Stimulated activated CD8-positive, alpha-beta memory T cell treated with anti-CD3 and anti-CD28 coated beads, Interleukin-7, amount 100 ng/mL, for 48 hours (primary cell): ENCODE results near the gene BATF3.

Experiments
- DNase-seq, 2 donors: peaks; one replicate each; pipeline ENCODE4 v3.0.0-alpha.2; 2020; ENCODE audit warnings: low read depth in 1 of 2; ENCODE audit errors: extremely low read depth in 1 of 2

Gene BATF3

GRCh38 chr1:212638492-212639151 is 61.0 kb downstream of the BATF3 start:
- DNase-seq = no peak

- no peak for DNase-seq
These were observed 61.7 kb downstream of the BATF3 start for GRCh38 chr1:212637902-212638301.
